ENCODE results near the gene MAPKAPK3.

MAPKAPK3 gene

GRCh38 chr3:50656417-50657195 is 39.7 kb downstream of the MAPKAPK3 start:
- TF ChIP-seq, protein P1, sequence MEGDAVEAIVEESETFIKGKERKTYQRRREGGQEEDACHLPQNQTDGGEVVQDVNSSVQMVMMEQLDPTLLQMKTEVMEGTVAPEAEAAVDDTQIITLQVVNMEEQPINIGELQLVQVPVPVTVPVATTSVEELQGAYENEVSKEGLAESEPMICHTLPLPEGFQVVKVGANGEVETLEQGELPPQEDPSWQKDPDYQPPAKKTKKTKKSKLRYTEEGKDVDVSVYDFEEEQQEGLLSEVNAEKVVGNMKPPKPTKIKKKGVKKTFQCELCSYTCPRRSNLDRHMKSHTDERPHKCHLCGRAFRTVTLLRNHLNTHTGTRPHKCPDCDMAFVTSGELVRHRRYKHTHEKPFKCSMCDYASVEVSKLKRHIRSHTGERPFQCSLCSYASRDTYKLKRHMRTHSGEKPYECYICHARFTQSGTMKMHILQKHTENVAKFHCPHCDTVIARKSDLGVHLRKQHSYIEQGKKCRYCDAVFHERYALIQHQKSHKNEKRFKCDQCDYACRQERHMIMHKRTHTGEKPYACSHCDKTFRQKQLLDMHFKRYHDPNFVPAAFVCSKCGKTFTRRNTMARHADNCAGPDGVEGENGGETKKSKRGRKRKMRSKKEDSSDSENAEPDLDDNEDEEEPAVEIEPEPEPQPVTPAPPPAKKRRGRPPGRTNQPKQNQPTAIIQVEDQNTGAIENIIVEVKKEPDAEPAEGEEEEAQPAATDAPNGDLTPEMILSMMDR (IDR thresholded peaks at IDR 0.05; ENCODE audit: insufficient read depth, missing control alignments) = no peak
- no peak for DNase-seq (ENCODE audit: insufficient read length, low spot score)
- no peak for FAIRE-seq

GRCh38 chr3:50657407-50657806 is 40.5 kb downstream of the MAPKAPK3 start:
- FAIRE-seq (no peak), DNase-seq (ENCODE audit: insufficient read length, low spot score) (no peak)
- TF ChIP-seq, protein P1 (IDR thresholded peaks at IDR 0.05; ENCODE audit: insufficient read depth, missing control alignments) = no peak

GRCh38 chr3:50657816-50658215 is 40.9 kb downstream of the MAPKAPK3 start:
- no peak for FAIRE-seq
- TF ChIP-seq, protein P1 (IDR thresholded peaks at IDR 0.05; ENCODE audit: insufficient read depth, missing control alignments) = no peak
- no peak for DNase-seq (ENCODE audit: insufficient read length, low spot score)

DNA sequence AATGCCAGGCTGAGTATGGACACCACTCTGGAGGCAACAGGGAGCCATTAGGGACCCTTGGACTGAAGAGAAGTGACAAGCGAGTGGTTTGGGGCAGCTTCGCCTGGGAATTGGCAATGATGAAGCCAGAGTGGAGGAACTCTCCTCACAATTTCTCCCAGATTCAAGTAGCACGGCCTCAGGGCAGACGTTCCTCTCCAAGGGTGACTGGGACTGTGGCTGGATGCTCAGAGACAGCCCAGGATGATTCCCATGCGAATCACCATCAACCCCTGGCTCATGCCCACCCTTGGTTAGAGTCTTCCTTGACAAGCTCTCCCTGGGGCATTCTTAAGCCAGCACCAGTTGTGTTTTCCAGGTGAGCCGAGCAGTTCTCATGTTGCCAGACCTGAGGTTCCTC is 41.5 kb downstream of the MAPKAPK3 start:
- DNase-seq (ENCODE audit: insufficient read length, low spot score) (no peak), FAIRE-seq (no peak)
- TF ChIP-seq, protein P1 (IDR thresholded peaks at IDR 0.05; ENCODE audit: insufficient read depth, missing control alignments) = no peak

DNA sequence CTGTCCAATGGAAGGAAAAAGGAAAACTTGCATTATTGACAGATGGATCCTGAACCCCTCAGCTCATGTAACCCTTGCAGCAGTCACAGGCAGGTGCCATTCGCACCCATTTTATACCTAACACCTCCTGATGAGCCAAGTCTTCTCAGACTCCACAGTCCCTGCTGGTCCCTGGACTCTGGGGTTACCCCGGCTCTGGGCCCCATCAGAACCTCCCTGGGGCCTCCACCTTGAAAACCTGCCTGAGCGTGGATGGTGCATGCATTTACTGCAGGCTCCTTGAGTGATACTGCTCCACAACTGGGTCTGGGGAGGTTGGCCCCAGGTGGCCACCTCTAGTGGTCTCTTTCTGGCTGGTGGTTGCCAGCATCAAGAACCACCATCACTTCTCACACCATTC is 41.9 kb downstream of the MAPKAPK3 start:
- no peak for DNase-seq (ENCODE audit: insufficient read length, low spot score)
- no peak for FAIRE-seq
- TF ChIP-seq, protein P1 (IDR thresholded peaks at IDR 0.05; ENCODE audit: insufficient read depth, missing control alignments) = no peak

DNA sequence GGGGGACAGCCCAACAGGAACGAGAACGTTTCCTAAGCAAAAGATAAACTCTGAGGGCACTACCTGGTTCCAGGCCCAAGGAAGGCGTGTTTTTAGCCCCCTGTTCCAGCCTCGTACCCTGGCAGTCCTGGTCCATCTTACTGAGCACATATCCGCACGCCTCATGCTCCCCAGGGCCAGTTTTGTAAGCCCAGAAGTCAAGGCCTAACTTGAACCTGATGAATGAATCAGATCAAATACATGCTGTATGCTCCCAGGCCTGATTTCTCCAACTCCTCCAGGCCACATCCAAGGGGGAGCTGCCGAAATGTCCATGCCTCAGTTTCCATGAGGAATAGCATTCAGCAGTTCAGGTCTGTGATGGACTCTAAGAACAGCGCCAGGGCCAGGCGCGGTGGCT is 43.4 kb downstream of the MAPKAPK3 start:
- TF ChIP-seq, protein P1 (IDR thresholded peaks at IDR 0.05; ENCODE audit: insufficient read depth, missing control alignments) = no peak
- FAIRE-seq = no peak
- no peak for DNase-seq (ENCODE audit: insufficient read length, low spot score)

DNA sequence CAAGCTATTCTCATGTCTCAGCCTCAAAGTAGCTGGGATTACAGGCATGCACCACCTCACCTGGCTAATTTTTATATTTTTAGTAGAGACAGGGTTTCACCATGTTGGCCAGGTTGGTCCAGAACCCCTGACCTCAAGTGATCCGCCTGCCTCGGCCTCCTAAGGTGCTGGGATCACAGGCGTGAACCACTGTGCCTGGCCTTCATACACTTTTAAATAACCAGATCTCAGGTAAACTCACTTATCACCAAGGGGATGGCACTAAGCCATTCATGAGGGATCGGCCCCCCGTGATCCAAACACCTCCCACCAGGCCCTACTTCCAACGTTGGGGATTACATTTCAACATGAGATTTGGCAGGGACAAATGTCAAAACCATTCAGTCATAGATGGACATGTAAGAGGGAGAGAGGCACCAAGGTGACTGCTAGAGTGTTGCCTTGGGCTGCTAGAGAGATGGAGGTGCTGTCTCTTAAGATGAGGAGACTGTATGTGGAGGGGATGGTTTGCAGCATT is 44.4 kb downstream of the MAPKAPK3 start:
- TF ChIP-seq, protein P1 (IDR thresholded peaks at IDR 0.05; ENCODE audit: insufficient read depth, missing control alignments) = no peak
- no peak for FAIRE-seq
- DNase-seq (ENCODE audit: insufficient read length, low spot score) = no peak
